Loucy (cell line): Measurements from ENCODE around the gene GLRB.

Source experiments
- H2AFZ ChIP-seq: fragments of 200-600 bp; sonication (generic); 2 replicates; pipeline ENCODE4 v1.6.0; 2016; ENCODE audit warnings: antibody characterized with exemption, mild to moderate bottlenecking, low read length, moderate library complexity
- H3F3A ChIP-seq: fragments of 200-600 bp; 2 replicates; pipeline ENCODE4 v1.6.0; 2016; ENCODE audit warnings: antibody characterized with exemption, low read depth, mild to moderate bottlenecking
- H3K27me3 ChIP-seq: fragments of 200-600 bp; sonication (generic); 2 replicates; pipeline ENCODE4 v1.6.1; 2014; ENCODE audit warnings: low read length, mild to moderate bottlenecking; ENCODE audit not compliant: insufficient read depth, poor library complexity, severe bottlenecking
- H3K36me3 ChIP-seq: fragments of 200-600 bp; sonication (generic); 2 replicates; pipeline ENCODE4 v1.6.1; 2016; ENCODE audit warnings: low read length; ENCODE audit not compliant: insufficient read depth
- H3K4me1 ChIP-seq: fragments of 200-600 bp; sonication (generic); 2 replicates; pipeline ENCODE4 v1.5.1; 2014; ENCODE audit warnings: low read length, mild to moderate bottlenecking; ENCODE audit not compliant: insufficient read depth, poor library complexity, severe bottlenecking
- H3K4me2 ChIP-seq: fragments of 200-600 bp; sonication (generic); 2 replicates; pipeline ENCODE4 v1.6.0; 2014; ENCODE audit warnings: antibody characterized with exemption, low read length, low read depth, mild to moderate bottlenecking; ENCODE audit not compliant: poor library complexity, severe bottlenecking
- H3K4me3 ChIP-seq: fragments of 200-600 bp; sonication (generic); 2 replicates; pipeline ENCODE4 v1.5.1; 2014; ENCODE audit warnings: low read length, mild to moderate bottlenecking, mixed read lengths; ENCODE audit not compliant: poor library complexity, severe bottlenecking
- H3K79me2 ChIP-seq: fragments of 200-600 bp; sonication (generic); 2 replicates; pipeline ENCODE4 v1.6.1; 2014; ENCODE audit warnings: low read length; ENCODE audit not compliant: insufficient read depth
- H3K9ac ChIP-seq: fragments of 200-600 bp; sonication (generic); 2 replicates; pipeline ENCODE4 v1.6.0; 2014; ENCODE audit warnings: mild to moderate bottlenecking, low read depth, low read length, moderate library complexity; ENCODE audit not compliant: poor library complexity, severe bottlenecking
- H3K9me2 ChIP-seq: fragments of 200-600 bp; sonication (generic); replicated peaks from 2 replicates; pipeline ENCODE4 v1.6.1; 2016; ENCODE audit warnings: low read depth, low read length, mixed read lengths
- H3K9me3 ChIP-seq: fragments of 200-600 bp; sonication (generic); 2 replicates; pipeline ENCODE4 v1.6.1; 2014; ENCODE audit warnings: mild to moderate bottlenecking, antibody characterized with exemption, low read length, low read depth; ENCODE audit not compliant: insufficient read depth
- H4K20me1 ChIP-seq: fragments of 200-600 bp; sonication (generic); 2 replicates; pipeline ENCODE4 v1.6.0; 2014; ENCODE audit warnings: antibody characterized with exemption, low read length, mild to moderate bottlenecking; ENCODE audit not compliant: insufficient read depth, poor library complexity, severe bottlenecking
- EZH2phosphoT487 ChIP-seq: fragments of 200-600 bp; IDR thresholded peaks from 2 replicates; pipeline ENCODE4 v1.6.1; 2018; ENCODE audit warnings: antibody characterized with exemption, mild to moderate bottlenecking, moderate library complexity, borderline replicate concordance
- TF ChIP-seq, protein P1 (sequence below): fragments of 200-600 bp; sonication (generic); conservative IDR thresholded peaks from 2 replicates; pipeline ENCODE4 v1.5.1; 2014; ENCODE audit warnings: mild to moderate bottlenecking, antibody characterized with exemption, low read length

GLRB gene

DNA sequence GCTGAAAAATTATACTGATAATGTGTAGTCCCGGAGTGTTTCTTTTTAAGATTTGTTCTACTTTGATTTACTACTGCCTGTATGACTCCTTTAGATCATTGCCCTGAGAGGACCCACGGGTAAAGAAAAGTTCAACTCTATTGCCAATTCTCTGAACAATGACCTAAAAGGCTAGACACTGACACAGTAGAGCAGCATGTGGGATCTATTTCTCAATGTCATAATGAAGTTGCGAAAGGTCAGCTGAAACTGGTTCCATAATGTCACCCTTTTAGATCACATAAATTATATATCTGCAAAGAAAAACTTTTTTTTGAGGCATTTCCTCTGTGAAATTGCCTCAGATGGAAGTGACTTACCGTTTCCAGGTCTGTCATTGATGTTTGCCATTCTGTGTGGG, 67.4 kb downstream of the GLRB start:
- H3K4me1 ChIP-seq = no peaks in the 10 kb centered on the region
- TF ChIP-seq EZH2phosphoT487 = no peak
- TF ChIP-seq, protein P1, sequence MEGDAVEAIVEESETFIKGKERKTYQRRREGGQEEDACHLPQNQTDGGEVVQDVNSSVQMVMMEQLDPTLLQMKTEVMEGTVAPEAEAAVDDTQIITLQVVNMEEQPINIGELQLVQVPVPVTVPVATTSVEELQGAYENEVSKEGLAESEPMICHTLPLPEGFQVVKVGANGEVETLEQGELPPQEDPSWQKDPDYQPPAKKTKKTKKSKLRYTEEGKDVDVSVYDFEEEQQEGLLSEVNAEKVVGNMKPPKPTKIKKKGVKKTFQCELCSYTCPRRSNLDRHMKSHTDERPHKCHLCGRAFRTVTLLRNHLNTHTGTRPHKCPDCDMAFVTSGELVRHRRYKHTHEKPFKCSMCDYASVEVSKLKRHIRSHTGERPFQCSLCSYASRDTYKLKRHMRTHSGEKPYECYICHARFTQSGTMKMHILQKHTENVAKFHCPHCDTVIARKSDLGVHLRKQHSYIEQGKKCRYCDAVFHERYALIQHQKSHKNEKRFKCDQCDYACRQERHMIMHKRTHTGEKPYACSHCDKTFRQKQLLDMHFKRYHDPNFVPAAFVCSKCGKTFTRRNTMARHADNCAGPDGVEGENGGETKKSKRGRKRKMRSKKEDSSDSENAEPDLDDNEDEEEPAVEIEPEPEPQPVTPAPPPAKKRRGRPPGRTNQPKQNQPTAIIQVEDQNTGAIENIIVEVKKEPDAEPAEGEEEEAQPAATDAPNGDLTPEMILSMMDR = no peak
- H3K9me2 ChIP-seq = no peaks in the 10 kb centered on the region
- no peak overlapping the region for H3K9ac ChIP-seq
- H3K9me3 ChIP-seq = no peaks in the 10 kb centered on the region
- H3K4me2 ChIP-seq = no peak overlapping the region
- H4K20me1 ChIP-seq = no peaks in the 10 kb centered on the region
- H3F3A ChIP-seq = no peaks in the 10 kb centered on the region
- H3K4me3 ChIP-seq = no peak overlapping the region
- H3K79me2 ChIP-seq = no peaks in the 10 kb centered on the region
- no peaks in the 10 kb centered on the region for H3K27me3 ChIP-seq
- no peak overlapping the region for H2AFZ ChIP-seq
- H3K36me3 ChIP-seq = no peaks in the 10 kb centered on the region

DNA sequence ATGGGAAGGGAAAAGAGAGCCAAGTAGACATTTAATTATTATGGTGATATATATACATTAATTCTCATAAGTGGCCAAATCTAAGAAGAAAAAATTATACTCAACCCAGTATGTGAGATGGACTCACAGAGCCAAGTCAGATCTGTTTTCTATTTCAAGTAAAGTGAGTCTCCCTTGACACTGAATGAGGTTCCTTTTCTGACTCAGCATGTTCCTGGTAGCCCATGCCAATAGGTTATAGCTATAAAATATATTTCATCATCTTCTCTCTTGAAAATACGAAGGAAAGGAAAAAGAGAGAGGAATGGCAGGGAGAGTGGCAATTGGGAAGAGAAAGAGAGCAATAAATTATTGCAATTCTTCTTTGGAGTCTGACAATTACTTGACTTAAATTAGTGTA, 75.8 kb downstream of the GLRB start:
- Histone ChIP-seq H3K4me1 (no peaks in the 10 kb centered on the region), H3K27me3 (no peaks in the 10 kb centered on the region), H3K4me3 (no peak overlapping the region), H3K36me3 (no peaks in the 10 kb centered on the region), H3F3A (no peaks in the 10 kb centered on the region), H4K20me1 (no peaks in the 10 kb centered on the region), H3K9ac (no peak overlapping the region), H3K9me2 (no peaks in the 10 kb centered on the region), H3K4me2 (no peak overlapping the region), H3K9me3 (no peaks in the 10 kb centered on the region), H3K79me2 (no peaks in the 10 kb centered on the region), H2AFZ (no peak overlapping the region)
- TF ChIP-seq, protein P1 = no peak
- no peak for TF ChIP-seq EZH2phosphoT487

DNA sequence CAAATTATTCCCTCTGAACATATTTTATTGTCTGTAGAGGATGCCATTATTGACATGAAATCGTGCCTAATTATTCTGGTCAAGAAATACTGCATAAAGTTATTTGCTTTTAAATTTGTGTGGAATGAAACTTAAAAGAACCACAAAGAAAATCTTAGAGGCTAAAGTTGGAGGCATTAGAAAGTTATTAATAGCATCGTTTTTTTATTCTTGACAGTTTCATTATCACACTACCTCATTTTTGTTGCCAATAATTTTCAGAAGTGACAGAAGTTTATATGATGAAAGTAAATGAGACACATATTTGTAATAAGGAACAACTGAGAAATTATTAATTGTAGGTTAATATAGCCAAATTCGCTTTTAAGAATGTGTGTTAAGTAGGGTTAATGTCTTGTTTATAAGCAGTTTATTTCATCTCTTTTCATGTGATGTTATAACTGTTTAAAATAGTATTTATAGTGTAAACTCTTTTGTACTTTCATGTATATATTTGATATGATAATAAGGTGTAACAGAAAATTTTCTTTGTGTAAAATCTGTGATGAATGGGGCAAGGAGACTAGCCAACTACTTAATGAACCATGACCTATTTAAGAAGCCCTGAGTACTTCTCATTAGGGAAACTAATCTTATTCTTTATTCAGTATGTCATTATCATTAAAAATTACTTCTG, 90.1 kb downstream of the GLRB start:
- Histone ChIP-seq H2AFZ (no peak overlapping the region), H3K9me2 (no peaks in the 10 kb centered on the region), H3K9ac (no peak overlapping the region), H3K9me3 (no peaks in the 10 kb centered on the region), H3K4me2 (no peak overlapping the region), H3F3A (no peaks in the 10 kb centered on the region), H3K36me3 (no peaks in the 10 kb centered on the region), H3K4me1 (no peaks in the 10 kb centered on the region), H4K20me1 (no peaks in the 10 kb centered on the region), H3K79me2 (no peaks in the 10 kb centered on the region), H3K27me3 (no peaks in the 10 kb centered on the region), H3K4me3 (no peak overlapping the region)
- no peak for TF ChIP-seq EZH2phosphoT487
- TF ChIP-seq, protein P1 = no peak
